ENCODE results near the gene GPR142. TPM values are rescaled to one million over a fixed set of nuclear protein-coding genes. Genes with fewer than 3 reads are reported as not detected.

GPR142 gene
- total RNA-seq, 1 donor from 2014 or later = 0.18 TPM

DNA sequence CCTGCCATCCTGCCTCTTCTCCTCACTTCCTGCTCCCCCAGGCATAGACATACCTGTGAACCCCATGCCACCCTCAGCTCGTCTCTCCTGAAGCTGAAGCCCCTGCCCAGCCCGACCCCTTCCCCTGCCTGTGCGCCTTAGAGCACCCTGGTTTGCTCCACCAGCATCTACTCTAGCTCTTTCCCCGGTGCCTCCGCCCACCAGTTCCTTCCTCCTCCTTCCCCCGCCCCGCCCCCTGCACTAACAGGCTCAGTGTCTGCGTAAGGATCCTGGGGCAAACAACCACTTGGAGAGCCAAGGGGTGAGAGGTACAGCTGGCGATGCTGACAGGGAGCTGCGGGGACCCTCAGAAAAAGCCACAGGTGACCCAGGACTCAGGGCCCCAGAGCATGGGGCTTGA is 1.9 kb downstream of the GPR142 start:
- no peak overlapping the region for H3K27ac Mint-ChIP-seq (ENCODE audit: unreplicated experiment)

DNA sequence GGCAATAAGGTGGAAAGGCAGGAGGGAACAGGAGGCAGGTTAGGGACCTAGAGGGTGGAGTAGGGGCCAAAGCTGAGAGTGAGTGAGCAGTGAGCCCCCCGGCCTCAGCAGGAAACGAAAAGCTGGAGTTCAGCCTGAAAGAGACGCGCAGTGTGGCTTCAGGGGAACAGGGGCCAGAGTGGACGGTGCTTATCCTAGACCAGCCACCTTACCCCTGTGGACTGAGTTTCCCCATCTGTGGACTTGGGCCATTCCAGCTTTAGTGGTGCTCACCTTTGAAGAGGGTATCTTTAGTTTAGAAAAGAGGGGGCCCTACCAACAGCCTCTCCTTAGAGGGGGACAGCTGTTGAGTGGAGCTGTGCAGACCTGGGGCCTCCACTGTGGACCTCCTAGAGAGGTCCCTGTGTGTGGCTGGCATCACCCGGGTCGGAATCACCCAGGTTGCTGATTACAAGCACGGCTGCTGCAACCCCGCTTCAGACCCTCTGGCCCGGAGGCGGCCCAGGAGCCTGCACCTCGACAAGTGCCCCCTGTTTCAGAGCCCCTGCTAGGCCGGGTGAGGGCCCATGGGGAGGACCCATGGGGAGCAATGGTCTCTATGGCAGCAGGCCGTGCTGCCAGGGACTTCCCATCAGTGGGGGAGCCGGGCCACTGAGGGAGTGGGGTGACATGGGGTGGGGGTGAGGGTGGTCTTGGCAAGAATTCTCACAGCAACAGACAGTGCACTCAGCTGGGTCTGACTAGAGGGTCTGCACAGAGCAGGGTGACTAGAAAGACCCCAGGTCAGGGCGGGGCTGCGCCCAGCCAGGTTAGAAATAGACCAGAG is 2.6 kb downstream of the GPR142 start:
- Mint-ChIP-seq H3K9me3 (ENCODE audit: unreplicated experiment) (no peaks in the 10 kb centered on the region), H3K36me3 (ENCODE audit: low read depth, unreplicated experiment) (no peaks in the 10 kb centered on the region), H3K4me3 (ENCODE audit: unreplicated experiment) (no peak overlapping the region), H3K27ac (ENCODE audit: unreplicated experiment) (no peak overlapping the region), H3K27me3 (ENCODE audit: unreplicated experiment) (peaks cover 5% of the 10 kb centered on the region), H3K4me1 (ENCODE audit: unreplicated experiment) (no peaks in the 10 kb centered on the region)
- DNase-seq (ENCODE audit: low spot score) = no peak
- TF ChIP-seq, protein P1, sequence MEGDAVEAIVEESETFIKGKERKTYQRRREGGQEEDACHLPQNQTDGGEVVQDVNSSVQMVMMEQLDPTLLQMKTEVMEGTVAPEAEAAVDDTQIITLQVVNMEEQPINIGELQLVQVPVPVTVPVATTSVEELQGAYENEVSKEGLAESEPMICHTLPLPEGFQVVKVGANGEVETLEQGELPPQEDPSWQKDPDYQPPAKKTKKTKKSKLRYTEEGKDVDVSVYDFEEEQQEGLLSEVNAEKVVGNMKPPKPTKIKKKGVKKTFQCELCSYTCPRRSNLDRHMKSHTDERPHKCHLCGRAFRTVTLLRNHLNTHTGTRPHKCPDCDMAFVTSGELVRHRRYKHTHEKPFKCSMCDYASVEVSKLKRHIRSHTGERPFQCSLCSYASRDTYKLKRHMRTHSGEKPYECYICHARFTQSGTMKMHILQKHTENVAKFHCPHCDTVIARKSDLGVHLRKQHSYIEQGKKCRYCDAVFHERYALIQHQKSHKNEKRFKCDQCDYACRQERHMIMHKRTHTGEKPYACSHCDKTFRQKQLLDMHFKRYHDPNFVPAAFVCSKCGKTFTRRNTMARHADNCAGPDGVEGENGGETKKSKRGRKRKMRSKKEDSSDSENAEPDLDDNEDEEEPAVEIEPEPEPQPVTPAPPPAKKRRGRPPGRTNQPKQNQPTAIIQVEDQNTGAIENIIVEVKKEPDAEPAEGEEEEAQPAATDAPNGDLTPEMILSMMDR (IDR thresholded peaks at IDR 0.05; ENCODE audit: unreplicated experiment) = no peak

More for the DNA sequence above, 1.9 kb downstream of the GPR142 start:
- H3K9me3 Mint-ChIP-seq (ENCODE audit: unreplicated experiment) = no peaks in the 10 kb centered on the region
- TF ChIP-seq, protein P1 (IDR thresholded peaks at IDR 0.05; ENCODE audit: unreplicated experiment) = no peak
- H3K4me3 Mint-ChIP-seq (ENCODE audit: unreplicated experiment) = no peak overlapping the region
- H3K4me1 Mint-ChIP-seq (ENCODE audit: unreplicated experiment) = no peaks in the 10 kb centered on the region
- no peak for DNase-seq (ENCODE audit: low spot score)
- peaks cover 6% of the 10 kb centered on the region for H3K27me3 Mint-ChIP-seq (ENCODE audit: unreplicated experiment)
- H3K36me3 Mint-ChIP-seq (ENCODE audit: low read depth, unreplicated experiment) = no peaks in the 10 kb centered on the region

DNA sequence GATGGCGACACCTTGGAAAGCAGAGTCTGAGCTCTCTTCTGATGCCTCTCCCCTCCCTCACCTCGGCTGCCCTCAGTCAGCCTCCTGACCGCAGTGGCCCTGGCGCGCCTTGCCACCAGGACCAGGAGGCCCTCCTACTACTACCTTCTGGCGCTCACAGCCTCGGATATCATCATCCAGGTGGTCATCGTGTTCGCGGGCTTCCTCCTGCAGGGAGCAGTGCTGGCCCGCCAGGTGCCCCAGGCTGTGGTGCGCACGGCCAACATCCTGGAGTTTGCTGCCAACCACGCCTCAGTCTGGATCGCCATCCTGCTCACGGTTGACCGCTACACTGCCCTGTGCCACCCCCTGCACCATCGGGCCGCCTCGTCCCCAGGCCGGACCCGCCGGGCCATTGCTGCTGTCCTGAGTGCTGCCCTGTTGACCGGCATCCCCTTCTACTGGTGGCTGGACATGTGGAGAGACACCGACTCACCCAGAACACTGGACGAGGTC is 4.4 kb downstream of the GPR142 start:
- H3K9me3 Mint-ChIP-seq (ENCODE audit: unreplicated experiment) = no peaks in the 10 kb centered on the region
- H3K4me1 Mint-ChIP-seq (ENCODE audit: unreplicated experiment) = no peaks in the 10 kb centered on the region
- no peak overlapping the region for H3K4me3 Mint-ChIP-seq (ENCODE audit: unreplicated experiment)
- TF ChIP-seq, protein P1 (IDR thresholded peaks at IDR 0.05; ENCODE audit: unreplicated experiment) = no peak
- peaks cover 5% of the 10 kb centered on the region for H3K27me3 Mint-ChIP-seq (ENCODE audit: unreplicated experiment)
- H3K36me3 Mint-ChIP-seq (ENCODE audit: low read depth, unreplicated experiment) = no peaks in the 10 kb centered on the region
- no peak for DNase-seq (ENCODE audit: low spot score)
- no peak overlapping the region for H3K27ac Mint-ChIP-seq (ENCODE audit: unreplicated experiment)

DNA sequence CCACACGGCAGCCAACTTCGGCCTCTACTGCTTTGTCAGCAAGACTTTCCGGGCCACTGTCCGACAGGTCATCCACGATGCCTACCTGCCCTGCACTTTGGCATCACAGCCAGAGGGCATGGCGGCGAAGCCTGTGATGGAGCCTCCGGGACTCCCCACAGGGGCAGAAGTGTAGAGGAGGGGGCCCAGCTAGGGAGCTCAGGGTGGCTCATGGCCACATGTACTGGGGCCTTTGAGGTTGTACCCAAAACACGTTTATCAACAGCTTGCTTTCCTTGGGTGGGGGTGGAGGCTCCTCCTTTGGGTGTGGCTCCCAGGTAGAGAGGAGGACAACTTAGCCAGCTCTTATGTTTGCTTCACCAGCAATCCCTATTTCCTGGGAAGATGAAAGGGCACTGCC is 5.1 kb downstream of the GPR142 start:
- Mint-ChIP-seq H3K27ac (ENCODE audit: unreplicated experiment) (no peak overlapping the region), H3K4me1 (ENCODE audit: unreplicated experiment) (no peaks in the 10 kb centered on the region), H3K4me3 (ENCODE audit: unreplicated experiment) (no peak overlapping the region), H3K27me3 (ENCODE audit: unreplicated experiment) (peaks cover 5% of the 10 kb centered on the region), H3K36me3 (ENCODE audit: low read depth, unreplicated experiment) (no peaks in the 10 kb centered on the region), H3K9me3 (ENCODE audit: unreplicated experiment) (no peaks in the 10 kb centered on the region)
- TF ChIP-seq, protein P1 (IDR thresholded peaks at IDR 0.05; ENCODE audit: unreplicated experiment) = no peak
- DNase-seq (ENCODE audit: low spot score) = no peak

Measured in endothelial cell (in vitro differentiated cells).